Kidney (tissue), 14 donors: ENCODE results near the gene TRAP1. TPM values are rescaled to one million over a fixed set of nuclear protein-coding genes. Genes with fewer than 3 reads are reported as not detected.

Experiments
- DNase-seq, 5 donors: peaks; one replicate each; pipeline ENCODE4 v3.0.0-alpha.2; 2013 to 2020
- FAIRE-seq: peaks from 2 replicates; lab custom pipeline; 2012; peaks lifted over from hg19 to GRCh38; lab: Jason Lieb, UNC
- H3K27ac ChIP-seq, 2 donors: one replicate each; pipeline ENCODE4 v1.7.0; 2013; ENCODE audit warnings: low read depth in 2 of 2, low read length in 2 of 2, inconsistent platforms in 1 of 2
- H3K27me3 ChIP-seq: one replicate; pipeline ENCODE4 v1.7.1; 2013; ENCODE audit warnings: low read length, inconsistent platforms; ENCODE audit not compliant: control insufficient read depth, insufficient read depth
- H3K36me3 ChIP-seq, 3 donors: one replicate each; pipeline versions ENCODE4 v1.7.0 to v1.7.1; 2013; ENCODE audit warnings: low read length in 3 of 3, control low read depth in 1 of 3, inconsistent platforms in 1 of 3; ENCODE audit not compliant: insufficient read depth in 3 of 3, control insufficient read depth in 2 of 3
- H3K4me1 ChIP-seq, 3 donors: one replicate each; pipeline versions ENCODE4 v1.7.0 to v1.7.1; 2013; ENCODE audit warnings: low read length in 3 of 3, inconsistent platforms in 1 of 3, low read depth in 1 of 3; ENCODE audit not compliant: control insufficient read depth in 2 of 3, insufficient read depth in 2 of 3
- H3K4me3 ChIP-seq, 3 donors: one replicate each; pipeline versions ENCODE4 v1.7.0 to v1.8.1; 2013; ENCODE audit warnings: low read length in 3 of 3, control low read depth in 1 of 3, inconsistent platforms in 1 of 3
- H3K9ac ChIP-seq, 3 donors: one replicate each; pipeline versions ENCODE4 v1.7.0 to v1.7.1; 2013; ENCODE audit warnings: low read length in 3 of 3, control low read depth in 1 of 3, inconsistent platforms in 1 of 3
- H3K9me3 ChIP-seq, 3 donors: one replicate each; pipeline versions ENCODE4 v1.7.0 to v1.7.1; 2013; ENCODE audit warnings: low read length in 3 of 3, control low read depth in 1 of 3, inconsistent platforms in 1 of 3; ENCODE audit not compliant: control insufficient read depth in 2 of 3, insufficient read depth in 1 of 3
- intact Hi-C: fragments of 100-400 bp; cut with DNase I; formaldehyde crosslinking; loops from one replicate; pipeline ENCODE4 v1.11.1; 2022
- polyA plus RNA-seq: library from polyadenylated mRNA; stranded (reverse); fragments of 350-450 nt; fragmentation: Illumina TruSeq; extraction: RNeasy Lipid Tissue Mini Kit (QIAGEN cat#74804); gene quantifications from one replicate; pipeline ENCODE4 v1.2.3, GENCODE V29; 2014; ENCODE audit warnings: low read depth, low replicate concordance; ENCODE audit not compliant: insufficient read depth
- total RNA-seq: library from RNA; stranded (reverse); fragmentation: NEBNext Ultra II Directional; extraction: Animal tissue kit (Norgen Biotek cat#: 25700); gene quantifications from one replicate; pipeline ENCODE4 v1.2.1, GENCODE V29; 2021
- TF ChIP-seq, protein P1 (sequence below): IDR thresholded peaks from 3 replicates; pipeline ENCODE4 v1.5.1; 2012; ENCODE audit warnings: mild to moderate bottlenecking, moderate library complexity, borderline replicate concordance; ENCODE audit not compliant: insufficient read depth; ENCODE audit errors: extremely low read depth
- donor health status: control.
- donor health status: control.
- donor health status: control.
- donor health status: control.
- donor health status: control.
- donor health status: DM: yes; HTN: yes; CAD: no.
- donor health status: Normal renal cell carcinoma (clear cell type).

The TRAP1 gene
- total and polyA plus RNA-seq, 2 donors from 2014 or later, result 86.3 to 88.8 TPM

DNA sequence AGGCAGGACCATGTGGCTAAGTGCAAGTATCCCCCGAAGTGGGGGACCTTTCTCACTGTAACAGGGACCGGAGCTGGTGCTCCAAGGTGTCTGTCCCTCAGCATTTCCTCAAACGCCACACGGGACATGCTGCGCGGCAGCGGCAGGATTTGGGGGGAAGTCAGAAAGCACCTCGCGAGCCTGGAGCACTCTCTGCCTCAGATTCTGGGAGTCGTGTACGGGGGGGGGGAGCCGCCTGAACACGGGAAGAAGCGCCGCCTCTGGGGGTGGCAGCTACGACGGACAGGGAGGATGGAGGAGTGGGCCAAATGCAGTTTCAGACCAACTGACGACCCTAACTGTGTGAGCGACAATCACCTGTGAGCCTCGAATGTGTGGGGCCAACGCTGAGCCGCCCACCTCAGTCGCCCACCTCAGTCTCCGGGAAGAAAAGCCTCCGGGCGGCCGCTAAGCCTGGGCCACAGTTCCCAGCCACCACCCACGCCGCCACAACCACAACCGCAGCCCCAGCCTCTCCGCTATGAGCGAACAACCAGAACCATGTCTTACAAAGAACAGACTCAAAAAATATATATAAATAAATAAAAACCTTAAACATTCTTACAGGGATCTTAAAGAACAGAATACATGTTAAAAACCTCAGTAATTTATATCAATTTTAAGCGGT, 8.8 kb upstream of the TRAP1 start:
- Histone ChIP-seq H3K36me3 (peaks cover 0 to 31% (median 23%) of the 10 kb centered on the region in 3 donors), H3K4me3 (no peak overlapping the region), H3K9me3 (no peaks in the 10 kb centered on the region), H3K9ac (no peak overlapping the region), H3K27me3 (no peaks in the 10 kb centered on the region), H3K4me1 (no peaks in the 10 kb centered on the region), H3K27ac (no peak overlapping the region)
- TF ChIP-seq, protein P1, sequence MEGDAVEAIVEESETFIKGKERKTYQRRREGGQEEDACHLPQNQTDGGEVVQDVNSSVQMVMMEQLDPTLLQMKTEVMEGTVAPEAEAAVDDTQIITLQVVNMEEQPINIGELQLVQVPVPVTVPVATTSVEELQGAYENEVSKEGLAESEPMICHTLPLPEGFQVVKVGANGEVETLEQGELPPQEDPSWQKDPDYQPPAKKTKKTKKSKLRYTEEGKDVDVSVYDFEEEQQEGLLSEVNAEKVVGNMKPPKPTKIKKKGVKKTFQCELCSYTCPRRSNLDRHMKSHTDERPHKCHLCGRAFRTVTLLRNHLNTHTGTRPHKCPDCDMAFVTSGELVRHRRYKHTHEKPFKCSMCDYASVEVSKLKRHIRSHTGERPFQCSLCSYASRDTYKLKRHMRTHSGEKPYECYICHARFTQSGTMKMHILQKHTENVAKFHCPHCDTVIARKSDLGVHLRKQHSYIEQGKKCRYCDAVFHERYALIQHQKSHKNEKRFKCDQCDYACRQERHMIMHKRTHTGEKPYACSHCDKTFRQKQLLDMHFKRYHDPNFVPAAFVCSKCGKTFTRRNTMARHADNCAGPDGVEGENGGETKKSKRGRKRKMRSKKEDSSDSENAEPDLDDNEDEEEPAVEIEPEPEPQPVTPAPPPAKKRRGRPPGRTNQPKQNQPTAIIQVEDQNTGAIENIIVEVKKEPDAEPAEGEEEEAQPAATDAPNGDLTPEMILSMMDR, result no peak
- FAIRE-seq (no peak), DNase-seq (peak in 1 of 5 donors; percentile 65)
- intact Hi-C loops, result no loop called here

DNA sequence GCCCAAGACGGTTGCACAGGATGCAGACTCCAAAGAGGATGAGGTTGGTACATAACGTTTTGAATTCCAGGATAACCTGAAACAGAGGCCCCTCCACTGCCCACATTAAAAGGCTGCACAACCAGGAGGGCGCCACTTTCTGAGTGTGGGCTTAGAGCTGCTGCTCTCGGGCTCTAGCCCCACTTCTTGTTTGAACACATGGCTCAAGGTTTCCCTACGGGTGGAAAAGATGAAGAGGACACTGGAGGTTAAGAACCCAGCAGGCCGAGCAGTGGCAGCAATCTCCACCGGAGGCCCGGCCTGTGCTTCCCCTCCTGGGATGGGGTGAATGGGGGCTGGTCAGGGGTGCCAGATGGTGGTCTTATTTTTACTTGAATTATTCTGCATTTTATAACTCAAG, 8.0 kb upstream of the TRAP1 start:
- TF ChIP-seq, protein P1, result no peak
- intact Hi-C loops, result no loop called here
- peaks cover 0 to 23% (median 15%) of the 10 kb centered on the region in 3 donors for H3K36me3 ChIP-seq
- no peak overlapping the region for H3K4me3 ChIP-seq
- H3K9me3 ChIP-seq, result no peaks in the 10 kb centered on the region
- FAIRE-seq, result no peak
- DNase-seq, result peak in 1 of 5 donors; percentile 42
- H3K4me1 ChIP-seq, result no peaks in the 10 kb centered on the region
- no peak overlapping the region for H3K9ac ChIP-seq
- no peaks in the 10 kb centered on the region for H3K27me3 ChIP-seq
- no peak overlapping the region for H3K27ac ChIP-seq

DNA sequence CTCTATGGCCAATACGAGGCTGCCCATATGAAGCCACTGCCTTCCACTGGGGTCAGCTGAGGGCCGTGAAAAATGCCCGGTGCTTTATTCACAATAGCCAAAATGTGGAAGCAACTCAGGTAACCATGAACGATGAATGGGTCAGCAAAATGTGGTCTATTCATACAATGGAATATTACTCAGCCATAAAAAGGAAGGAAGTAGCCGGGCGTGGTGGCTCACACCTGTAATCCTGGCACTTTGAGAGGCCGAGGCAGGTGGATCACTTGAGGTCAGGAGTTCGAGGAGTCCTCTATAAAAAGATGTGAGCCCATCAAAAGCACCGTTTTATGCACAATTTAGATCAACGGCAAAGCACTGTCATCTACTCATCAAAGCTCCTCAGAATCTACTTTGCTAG, 5.2 kb upstream of the TRAP1 start:
- TF ChIP-seq, protein P1, result no peak
- Histone ChIP-seq H3K27ac (no peak overlapping the region), H3K4me3 (no peak overlapping the region), H3K9me3 (no peaks in the 10 kb centered on the region), H3K4me1 (peaks cover 0 to 7% (median 5%) of the 10 kb centered on the region in 3 donors), H3K9ac (no peak overlapping the region), H3K27me3 (no peaks in the 10 kb centered on the region), H3K36me3 (peaks cover 0 to 6% (median under 1%) of the 10 kb centered on the region in 3 donors)
- DNase-seq (peak in 1 of 5 donors; percentile 15), FAIRE-seq (no peak)
- intact Hi-C loops, result no loop called here
